Natural killer cell (primary cell): ENCODE results near the gene SLC6A6. TPM values are rescaled to one million over a fixed set of nuclear protein-coding genes. Genes with fewer than 3 reads are reported as not detected.

ENCODE experiments used
- ATAC-seq, 3 donors: fragments of 150-1000 bp in 2 of 3; fragments of 200-7000 bp in 1 of 3; cut with Tn5 transposase; 1 replicate in 1 of 3; 2 replicates in 2 of 3; pipeline ENCODE4 v1.10.0; 2021; ENCODE audit warnings: mild to moderate bottlenecking in 2 of 3, moderate library complexity in 2 of 3
- DNase-seq, 2 donors: peaks; one replicate each; pipeline versions ENCODE4 v3.0.0 to v3.0.0-alpha.2; 2013 to 2021; ENCODE audit warnings: mixed read lengths in 1 of 2
- H3K27ac ChIP-seq: one replicate; pipeline ENCODE4 v1.5.1; 2013; ENCODE audit warnings: mild to moderate bottlenecking, low read length
- H3K27me3 ChIP-seq: one replicate; pipeline ENCODE4 v1.6.1; 2013; ENCODE audit warnings: low read length; ENCODE audit not compliant: control insufficient read depth, insufficient read depth
- H3K36me3 ChIP-seq: one replicate; pipeline ENCODE4 v1.6.1; 2013; ENCODE audit warnings: low read length; ENCODE audit not compliant: control insufficient read depth, insufficient read depth
- H3K4me1 ChIP-seq: one replicate; pipeline ENCODE4 v1.6.1; 2013; ENCODE audit warnings: low read length; ENCODE audit not compliant: control insufficient read depth, insufficient read depth
- H3K4me3 ChIP-seq: one replicate; pipeline ENCODE4 v1.5.1; 2013; ENCODE audit warnings: low read length
- H3K9me3 ChIP-seq: one replicate; pipeline ENCODE4 v1.6.1; 2013; ENCODE audit warnings: low read length; ENCODE audit not compliant: control insufficient read depth, insufficient read depth
- H3K27ac Mint-ChIP-seq, 2 donors: one replicate each; pipeline ENCODE4 v1.8.0; 2022; ENCODE audit warnings: mild to moderate bottlenecking in 2 of 2, mixed read lengths in 2 of 2, moderate library complexity in 1 of 2
- H3K27me3 Mint-ChIP-seq, 2 donors: one replicate each; pipeline ENCODE4 v1.8.0; 2022; ENCODE audit warnings: low read depth in 2 of 2, mixed read lengths in 2 of 2
- H3K36me3 Mint-ChIP-seq: one replicate; pipeline ENCODE4 v1.8.0; 2022; ENCODE audit warnings: mixed read lengths
- H3K4me1 Mint-ChIP-seq, 2 donors: one replicate each; pipeline ENCODE4 v1.8.0; 2022; ENCODE audit warnings: mixed read lengths in 2 of 2
- H3K4me3 Mint-ChIP-seq: one replicate; pipeline ENCODE4 v1.8.0; 2022; ENCODE audit warnings: mild to moderate bottlenecking, moderate library complexity, mixed read lengths
- H3K9me3 Mint-ChIP-seq, 2 donors: one replicate each; pipeline ENCODE4 v1.8.0; 2022; ENCODE audit warnings: mixed read lengths in 2 of 2
- CTCF ChIP-seq: fragments of 200-600 bp; IDR thresholded peaks from one replicate; pipeline ENCODE4 v1.8.0; 2022; ENCODE audit warnings: antibody characterized with exemption
- WGBS: methylation state at CpG from one replicate; pipeline ENCODE4 v1.1.7; 2013; ENCODE audit warnings: missing lambda C conversion rate; ENCODE audit not compliant: insufficient coverage; 5-methylcytosine and 5-hydroxymethylcytosine counted together
- intact Hi-C: fragments of 100-400 bp; cut with micrococcal nuclease; formaldehyde crosslinking; loops from one replicate; pipeline ENCODE4 v1.14.2; 2022
- total RNA-seq, 4 donors: library from RNA; stranded (reverse); fragments of 120-200 nt in 1 of 4; gene quantifications; one replicate each; pipeline versions ENCODE4 v1.2.3 to v1.2.4, GENCODE V29; 2013 to 2022

Gene SLC6A6
- total RNA-seq, 3 donors from 2014 or later (not counting 1 experiment from before 2014, with no cell fraction given) = 43.7 to 55.4 (median 50.1) TPM

- no peaks in the 10 kb centered on the region for H3K36me3 ChIP-seq
- Mint-ChIP-seq H3K27ac (peak overlapping the region in 1 of 2 donors; percentile 97), H3K9me3 (no peaks in the 10 kb centered on the region), H3K27me3 (no peaks in the 10 kb centered on the region), H3K36me3 (no peaks in the 10 kb centered on the region), H3K4me3 (no peak overlapping the region), H3K4me1 (peaks cover 90 to 98% of the 10 kb centered on the region in 2 donors)
- H3K27ac ChIP-seq = peak overlapping the region; percentile 97
- no peak overlapping the region for H3K4me3 ChIP-seq
- 91% methylated on average over 7 of the region's 7 CpGs for WGBS
- H3K27me3 ChIP-seq = no peaks in the 10 kb centered on the region
- intact Hi-C loops = no loop called here
- DNase-seq (peak in 1 of 2 donors; percentile 41), ATAC-seq (no peak)
- TF ChIP-seq CTCF = no peak
- peaks cover 100% of the 10 kb centered on the region for H3K4me1 ChIP-seq
- H3K9me3 ChIP-seq = no peaks in the 10 kb centered on the region
Observed at GRCh38 chr3:14428087-14429033, 26.0 kb downstream of the SLC6A6 start.

- Mint-ChIP-seq H3K9me3 (no peaks in the 10 kb centered on the region), H3K4me3 (no peak overlapping the region), H3K36me3 (no peaks in the 10 kb centered on the region), H3K27ac (peak overlapping the region; percentile 96 to 97), H3K4me1 (peaks cover 86 to 98% of the 10 kb centered on the region in 2 donors), H3K27me3 (no peaks in the 10 kb centered on the region)
- H3K4me3 ChIP-seq = no peak overlapping the region
- H3K4me1 ChIP-seq = peaks cover 100% of the 10 kb centered on the region
- no peaks in the 10 kb centered on the region for H3K36me3 ChIP-seq
- DNase-seq (peak in 1 of 2 donors; percentile 51), ATAC-seq (no peak)
- H3K9me3 ChIP-seq = no peaks in the 10 kb centered on the region
- intact Hi-C loops = no loop called here
- no peaks in the 10 kb centered on the region for H3K27me3 ChIP-seq
- H3K27ac ChIP-seq = peak overlapping the region; percentile 97
- 76% methylated on average over 5 of the region's 5 CpGs for WGBS
- no peak for TF ChIP-seq CTCF
Observed at GRCh38 chr3:14429237-14429636, 26.8 kb downstream of the SLC6A6 start.

GRCh38 chr3:14429640-14430039 is 27.2 kb downstream of the SLC6A6 start:
- no peak for TF ChIP-seq CTCF
- Histone ChIP-seq H3K36me3 (no peaks in the 10 kb centered on the region), H3K4me3 (no peak overlapping the region), H3K4me1 (peaks cover 100% of the 10 kb centered on the region), H3K27ac (peak overlapping the region; percentile 97), H3K27me3 (no peaks in the 10 kb centered on the region), H3K9me3 (no peaks in the 10 kb centered on the region)
- H3K27ac Mint-ChIP-seq = peak overlapping the region; percentile 96 to 97
- peaks cover 86 to 98% of the 10 kb centered on the region in 2 donors for H3K4me1 Mint-ChIP-seq
- H3K4me3 Mint-ChIP-seq = peak overlapping the region; percentile 42
- DNase-seq = no peak
- WGBS = 98% methylated on average over 4 of the region's 4 CpGs
- intact Hi-C loops = loop anchor here (5.0 kb wide), 2 partner anchors 668 to 1767 kb away; partner anchors contain the start of genes RAF1 and RBSN
- no peaks in the 10 kb centered on the region for H3K9me3 Mint-ChIP-seq
- no peaks in the 10 kb centered on the region for H3K27me3 Mint-ChIP-seq
- no peaks in the 10 kb centered on the region for H3K36me3 Mint-ChIP-seq
- no peak for ATAC-seq
